Prostate gland (tissue), 2 donors: Measurements from ENCODE around the gene HOXD11.

ENCODE experiments used
- CTCF ChIP-seq, 4 experiments: fragments of 200-600 bp in 2 of 4; fragments of 450-650 bp in 2 of 4; sonication (generic) in 2 of 4; IDR thresholded peaks; 1 replicate in 3 of 4; 2 replicates in 1 of 4; pipeline ENCODE4 v1.5.1; 2016 to 2019; ENCODE audit warnings: antibody characterized with exemption in 4 of 4, mild to moderate bottlenecking in 2 of 4, moderate library complexity in 2 of 4
- POLR2AphosphoS5 ChIP-seq: sonication (generic); formaldehyde crosslinking; IDR thresholded peaks from one replicate; pipeline ENCODE4 v1.6.1; 2017; ENCODE audit warnings: antibody characterized with exemption

- TF ChIP-seq POLR2AphosphoS5 (no peak), CTCF (IDR thresholded peaks at IDR 0.05) (no peak)
Observed at GRCh38 chr2:176107731-176108181, 676 bp downstream of the HOXD11 start.
